ENCODE measurements around the gene LENG8.

LENG8 gene

DNA sequence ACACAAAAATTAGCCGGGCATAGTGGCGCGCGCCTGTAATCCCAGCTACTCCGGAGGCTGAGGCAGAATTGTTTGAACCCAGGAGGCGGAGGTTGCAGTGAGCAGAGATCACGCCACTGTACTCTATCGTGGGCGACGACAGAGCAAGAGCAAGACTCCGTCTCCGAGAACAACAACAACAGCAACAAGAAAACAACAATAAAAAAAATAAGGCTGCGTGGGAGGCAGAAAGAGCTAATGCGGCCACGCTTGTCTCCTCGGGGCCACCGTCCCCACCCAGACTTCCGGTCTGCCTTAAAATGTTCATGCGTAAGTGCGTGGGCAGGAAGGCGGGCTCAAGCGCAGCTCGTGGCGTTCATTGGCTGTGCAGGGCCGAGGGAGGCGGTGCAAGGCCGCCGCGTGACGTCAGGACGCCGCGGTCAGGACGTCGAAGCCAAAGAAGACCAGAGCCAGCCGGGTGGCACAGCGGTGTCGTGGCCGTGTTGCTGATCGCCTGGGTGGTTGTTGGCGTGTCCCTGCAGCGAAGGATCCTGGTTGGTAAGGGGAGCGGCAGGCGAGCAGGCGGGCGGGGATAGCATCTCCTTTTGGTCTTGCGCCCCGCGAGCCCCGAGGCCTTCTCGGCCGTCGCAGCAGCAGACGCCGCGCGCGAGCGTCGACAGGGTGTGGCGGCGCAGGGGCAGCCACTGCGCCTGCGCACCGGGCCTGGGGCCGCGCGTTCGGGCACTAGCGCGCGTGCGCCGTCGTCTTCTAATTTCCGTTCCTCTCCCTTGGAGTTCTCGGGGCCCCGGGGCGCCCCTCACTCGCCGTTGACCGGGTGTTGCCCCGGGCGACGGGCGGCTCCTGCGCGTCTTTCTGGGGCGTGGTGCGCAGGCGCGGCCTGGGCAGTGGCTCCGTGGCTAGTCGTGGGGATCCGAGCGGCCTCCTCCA, at the start of gene LENG8:
Gene LENG8 (plus strand): TSS at position 426 of the 927 bp plus-strand sequence. CDS start 2,146 bp downstream, outside the sequence.
- peak; percentile 96 to 97 for DNase-seq

DNA sequence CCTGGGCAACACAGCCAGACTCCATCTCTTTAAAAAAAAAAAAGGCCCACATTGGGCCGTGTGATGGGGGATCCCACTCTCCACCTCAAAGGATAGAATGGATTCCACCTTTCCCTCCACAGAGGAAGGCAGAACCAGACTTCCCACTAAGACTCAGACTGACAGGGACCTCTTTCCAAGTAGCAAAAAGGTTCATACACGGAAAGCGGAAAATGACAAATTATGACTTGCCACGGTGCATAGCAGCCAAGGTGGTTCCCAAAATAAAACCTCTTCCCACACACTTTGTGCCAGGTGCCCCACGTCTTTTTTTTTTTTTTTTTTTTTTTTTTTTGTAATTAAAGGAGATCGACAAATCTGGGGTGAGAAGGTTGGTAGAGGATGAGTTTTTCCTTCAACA, 48.1 kb upstream of the LENG8 start:
- no peak for DNase-seq

DNA sequence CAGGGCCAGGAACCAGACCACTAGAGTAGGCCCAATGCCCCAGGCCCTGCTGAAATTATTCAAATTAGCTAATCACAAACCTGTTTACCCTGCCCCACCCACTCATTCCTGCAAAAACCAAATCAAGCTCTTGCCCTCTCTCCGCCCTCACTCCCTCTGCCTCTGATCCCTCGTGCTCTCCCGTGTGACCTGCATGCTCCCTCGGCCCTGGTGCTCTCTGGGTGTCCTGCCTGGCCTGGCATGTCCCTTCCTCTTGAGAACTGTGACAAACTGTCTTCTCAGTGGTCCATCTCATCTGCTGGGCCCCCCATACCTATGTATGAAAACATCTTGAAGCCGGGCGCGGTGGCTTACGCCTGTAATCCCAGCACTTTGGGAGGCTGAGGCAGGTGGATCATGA, 45.9 kb upstream of the LENG8 start:
- DNase-seq = no peak

DNA sequence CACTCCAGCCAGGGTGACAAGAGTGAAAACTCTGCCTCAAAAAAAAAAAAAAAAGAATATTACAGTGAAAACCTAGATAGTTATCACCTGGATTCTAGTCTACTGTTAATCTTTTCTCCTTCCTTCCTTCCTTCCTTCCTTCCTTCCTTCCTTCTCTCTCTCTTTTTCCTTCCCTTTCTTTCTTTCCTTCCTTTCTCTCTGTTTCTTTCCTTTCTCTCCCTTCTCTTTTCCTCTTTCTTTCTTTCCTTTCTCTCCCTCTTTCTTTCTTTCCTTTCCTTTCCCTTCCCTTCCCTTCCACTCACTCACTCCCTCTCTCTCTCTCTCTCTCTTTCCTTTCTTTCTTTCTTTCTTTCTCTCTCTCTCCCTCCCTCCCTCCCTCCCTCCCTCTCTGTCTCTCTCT, 43.4 kb upstream of the LENG8 start:
- no peak for DNase-seq

DNA sequence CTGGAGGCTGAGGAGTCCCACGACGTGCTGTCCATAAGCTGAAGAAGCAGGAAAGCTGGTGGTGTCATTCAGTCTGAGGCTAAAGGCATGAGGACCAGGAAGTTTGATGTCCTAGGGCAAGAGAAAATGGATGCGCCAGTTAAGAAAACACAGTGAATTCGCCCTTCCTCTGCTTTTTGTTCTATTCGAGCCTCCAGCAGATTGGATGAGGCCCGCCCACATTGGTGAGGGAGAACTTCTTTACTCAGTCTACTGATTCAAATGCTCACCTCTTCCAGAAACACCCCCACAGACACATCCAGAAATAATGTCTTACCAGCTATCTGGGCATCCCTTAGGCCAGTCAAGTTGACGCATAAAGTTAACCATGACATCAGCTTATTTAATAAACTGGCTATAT, 41.2 kb upstream of the LENG8 start:
- no peak for DNase-seq

DNA sequence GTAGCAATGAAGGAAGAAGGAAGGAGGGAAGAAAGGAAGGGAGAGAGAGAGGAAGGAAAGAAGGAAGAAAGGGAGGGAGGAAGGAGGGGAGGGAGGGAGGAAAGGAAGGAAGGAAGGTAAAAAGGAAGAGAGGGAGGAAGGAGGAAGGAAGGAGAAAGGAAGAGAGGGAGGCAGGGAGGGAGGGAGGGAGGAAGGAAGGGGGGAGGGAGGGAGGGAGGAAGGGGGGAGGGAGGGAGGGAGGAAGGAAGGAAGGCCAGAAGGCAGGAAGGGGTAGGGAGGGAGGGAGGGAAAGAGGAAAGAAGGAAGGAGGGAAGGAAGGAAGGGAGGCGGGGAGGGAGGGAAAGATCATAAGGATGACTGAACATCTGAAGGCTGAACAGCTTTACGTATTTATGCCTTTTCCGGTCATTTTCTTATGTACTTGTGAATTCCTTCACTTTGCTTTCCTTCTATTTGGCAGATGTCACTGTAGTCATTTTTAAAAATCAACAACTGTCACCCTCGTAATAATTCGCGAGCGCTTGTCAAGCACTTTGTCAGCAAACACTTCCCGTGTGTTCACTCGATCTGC, 40.5 kb upstream of the LENG8 start:
- DNase-seq = no peak

DNA sequence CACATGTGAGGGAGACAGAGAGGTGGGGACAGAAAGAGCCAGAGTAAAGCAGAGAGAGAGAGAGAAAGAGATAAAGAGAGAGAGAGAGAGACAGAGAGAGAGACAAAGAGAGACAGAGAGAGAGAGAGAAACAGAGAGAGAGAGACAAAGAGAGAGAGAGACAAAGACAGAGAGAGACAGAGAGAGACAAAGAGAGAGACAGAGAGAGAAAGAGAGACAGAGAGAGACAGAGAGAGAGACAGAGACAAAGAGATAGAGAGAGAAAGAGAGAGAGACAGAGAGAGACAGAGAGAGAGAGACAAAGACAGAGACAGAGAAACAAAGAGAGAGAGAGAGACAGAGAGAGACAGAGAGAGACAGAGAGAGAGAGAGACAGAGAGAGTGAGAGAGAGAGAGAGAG, 38.0 kb upstream of the LENG8 start:
- DNase-seq = no peak

DNA sequence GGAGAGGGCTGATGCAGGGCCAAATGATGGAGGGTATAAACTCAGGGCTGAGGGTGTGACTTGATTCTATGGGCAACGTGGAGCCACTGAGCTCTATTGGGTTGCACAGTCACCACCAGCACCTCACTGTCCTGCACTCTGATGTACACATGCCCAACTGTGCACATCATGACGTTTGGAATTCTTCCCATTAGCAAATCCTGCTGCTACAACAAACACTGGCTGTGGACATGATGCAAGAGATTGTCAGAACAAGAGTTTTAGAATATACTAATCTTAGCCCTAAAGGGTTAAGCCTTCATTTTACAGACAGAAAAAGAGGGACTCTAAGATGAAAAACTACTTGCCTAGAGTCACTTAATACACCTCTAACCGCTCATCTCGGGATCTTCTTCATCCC, 36.1 kb upstream of the LENG8 start:
- DNase-seq = no peak

DNA sequence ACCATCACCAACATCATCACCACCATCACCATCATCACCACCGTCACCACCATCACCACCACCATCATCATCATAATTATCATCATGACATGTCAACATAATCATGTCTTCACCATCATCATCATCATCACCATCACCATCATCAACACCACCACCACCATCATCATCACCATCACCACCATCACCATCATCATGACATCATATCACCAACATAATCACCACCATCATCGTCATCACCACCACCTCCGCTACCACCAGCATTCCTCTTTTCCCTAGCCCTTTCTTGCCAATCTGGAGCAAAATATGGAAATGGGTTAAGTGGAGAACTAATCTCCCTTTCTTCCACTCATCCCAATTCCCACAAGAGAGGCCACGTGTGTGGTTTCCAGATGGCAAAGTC, 34.8 kb upstream of the LENG8 start:
- DNase-seq = no peak

DNA sequence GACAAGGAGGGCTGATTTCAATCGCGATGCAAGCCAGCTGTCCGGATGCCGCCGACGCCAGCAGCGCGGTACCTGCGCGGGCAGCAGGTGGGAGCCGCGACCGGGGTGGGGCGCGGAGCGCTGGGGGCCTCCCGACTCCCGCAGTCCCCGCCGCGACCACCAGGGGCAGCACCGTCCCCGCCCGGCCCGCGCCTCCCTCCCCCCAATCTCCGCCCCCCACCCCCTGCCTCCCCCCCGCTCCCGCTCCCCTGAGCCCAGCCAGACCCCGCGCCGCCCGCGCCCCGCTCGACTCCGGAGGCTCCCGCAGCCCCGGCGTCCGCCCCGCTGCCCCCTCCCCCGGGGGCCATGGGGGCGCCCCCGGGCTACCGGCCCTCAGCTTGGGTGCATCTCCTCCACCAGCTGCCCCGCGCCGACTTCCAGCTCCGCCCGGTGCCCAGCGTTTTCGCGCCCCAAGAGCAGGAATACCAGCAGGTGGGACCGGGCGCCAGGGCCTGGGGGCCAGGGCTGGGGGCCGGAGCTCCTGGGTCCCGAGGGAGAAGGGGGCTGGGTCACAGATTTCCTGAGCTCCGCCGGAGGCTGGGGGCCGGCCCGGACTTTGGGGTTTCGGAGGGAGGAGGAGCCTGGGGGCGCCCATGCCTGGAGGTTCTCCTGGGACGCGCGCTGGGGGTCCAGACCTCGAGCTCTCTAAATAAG, 33.6 kb upstream of the LENG8 start, which contains the start of gene TTYH1:
Gene TTYH1 (plus strand): TSS at position 257 of the 693 bp plus-strand sequence. CDS start 89 bp downstream, at position 346.
- no peak for DNase-seq

DNA sequence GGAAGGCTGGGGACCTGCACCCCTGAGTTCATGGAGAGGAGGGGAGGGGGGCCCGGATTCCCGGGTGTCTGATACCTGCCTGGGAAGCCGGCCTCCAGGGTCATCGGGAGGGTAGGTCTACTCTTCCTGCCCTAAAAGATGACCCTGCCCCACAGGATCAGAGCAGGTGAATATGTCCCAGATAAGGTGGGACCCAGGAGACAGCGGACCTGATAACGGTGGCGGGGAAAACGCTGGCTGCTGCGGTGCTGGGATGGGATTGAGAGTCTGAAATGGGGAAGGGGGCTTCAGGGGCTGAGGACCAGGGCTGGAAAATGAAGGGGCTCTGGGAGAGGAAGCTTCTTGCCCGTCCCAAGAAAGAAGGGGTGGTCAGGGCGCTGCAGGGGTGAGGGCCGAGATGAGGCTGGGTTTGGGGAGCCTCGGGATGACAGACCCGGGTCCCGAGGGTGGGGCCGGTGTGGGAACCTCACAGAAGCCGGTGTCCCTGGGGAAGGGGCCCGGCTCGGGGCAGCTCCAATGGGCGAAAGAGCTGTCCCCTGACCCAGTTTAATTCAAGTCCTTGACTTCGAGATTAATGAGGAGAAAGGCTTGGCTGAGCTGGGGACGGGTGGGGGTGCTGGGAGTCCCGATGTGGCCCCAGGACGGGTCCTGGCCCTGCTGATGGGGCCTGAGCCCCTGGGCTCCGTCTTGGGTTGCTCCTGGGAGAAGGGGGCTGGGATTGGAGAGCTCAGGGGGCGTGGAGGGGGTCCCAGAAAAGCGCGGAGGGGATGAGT, 32.9 kb upstream of the LENG8 start:
- no peak for DNase-seq

DNA sequence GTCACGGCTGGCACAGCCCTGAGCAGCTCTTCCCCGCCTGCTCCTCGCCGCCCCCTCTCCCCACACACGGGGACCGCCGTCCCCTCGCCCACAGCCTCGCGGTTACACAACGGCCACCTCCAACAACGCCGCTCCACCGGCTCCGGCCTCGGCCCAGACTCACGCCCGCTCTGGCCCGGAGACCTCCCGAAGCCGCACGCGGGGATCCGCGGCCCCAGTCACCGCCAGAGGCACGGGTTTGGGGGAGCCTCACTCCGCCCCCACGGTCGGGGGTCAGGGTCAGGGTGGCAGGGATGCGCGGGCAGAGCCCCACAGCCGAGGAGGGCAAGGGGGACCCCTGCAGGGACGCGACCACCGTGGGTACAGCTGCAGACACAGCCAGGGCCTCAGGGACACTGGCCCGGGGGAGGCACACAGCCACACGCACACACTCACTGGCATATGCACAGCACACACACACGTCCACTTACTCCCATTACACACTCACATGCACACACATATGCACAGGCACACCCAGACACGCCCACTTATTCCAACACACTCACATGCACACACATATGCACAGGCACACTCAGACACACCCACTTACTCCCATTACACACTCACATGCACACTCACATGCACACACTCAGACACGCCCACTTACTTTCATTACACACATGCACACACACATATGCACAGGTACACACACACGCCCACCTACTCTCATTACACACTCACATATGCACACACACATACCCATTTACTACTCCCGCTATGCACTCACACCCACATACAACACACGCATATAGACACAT, 32.1 kb upstream of the LENG8 start:
- no peak for DNase-seq

DNA sequence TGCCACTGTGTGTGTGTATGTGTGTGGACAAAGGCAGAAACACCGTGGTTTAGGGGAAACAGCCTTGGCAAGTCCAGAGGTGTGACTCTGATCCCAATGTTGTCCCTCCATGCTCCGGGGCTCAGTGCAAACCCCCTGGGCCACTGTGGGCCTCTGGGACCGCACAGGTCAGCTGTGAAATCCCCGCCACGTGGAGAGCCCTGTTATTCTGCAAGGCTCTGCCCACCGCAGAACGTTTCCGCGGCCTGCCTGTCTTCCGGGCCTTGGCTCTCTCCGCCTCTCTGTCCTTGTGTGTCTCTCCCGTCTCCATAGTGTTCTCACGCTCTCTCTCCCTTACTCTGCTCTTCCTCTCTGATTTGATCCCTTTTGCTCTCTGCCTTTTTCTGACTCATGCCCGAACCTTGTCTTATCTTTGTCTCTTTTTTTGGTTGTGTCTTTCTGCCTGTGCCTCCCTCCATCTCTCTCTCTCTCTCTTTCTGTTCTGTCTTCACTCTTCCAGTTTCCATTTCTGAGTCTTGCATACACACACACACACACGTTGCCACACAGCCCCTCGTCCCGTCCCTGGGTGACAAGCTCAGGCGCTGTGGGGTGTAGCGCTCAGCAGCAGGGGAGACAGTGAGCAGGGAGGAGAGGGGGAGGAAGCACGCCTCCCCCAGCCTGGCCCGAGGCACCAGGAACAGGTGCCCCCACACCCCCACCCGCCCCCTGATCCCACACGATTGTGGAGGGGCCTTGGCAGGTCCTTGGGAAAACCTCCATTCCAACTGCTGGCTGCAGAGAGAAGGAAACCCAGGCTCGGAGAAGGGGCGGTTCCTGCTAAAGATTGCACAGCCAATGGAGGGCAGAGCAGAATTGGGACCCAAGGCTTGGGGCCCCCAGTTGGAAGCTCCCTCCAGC, 30.7 kb upstream of the LENG8 start:
- DNase-seq = no peak

DNA sequence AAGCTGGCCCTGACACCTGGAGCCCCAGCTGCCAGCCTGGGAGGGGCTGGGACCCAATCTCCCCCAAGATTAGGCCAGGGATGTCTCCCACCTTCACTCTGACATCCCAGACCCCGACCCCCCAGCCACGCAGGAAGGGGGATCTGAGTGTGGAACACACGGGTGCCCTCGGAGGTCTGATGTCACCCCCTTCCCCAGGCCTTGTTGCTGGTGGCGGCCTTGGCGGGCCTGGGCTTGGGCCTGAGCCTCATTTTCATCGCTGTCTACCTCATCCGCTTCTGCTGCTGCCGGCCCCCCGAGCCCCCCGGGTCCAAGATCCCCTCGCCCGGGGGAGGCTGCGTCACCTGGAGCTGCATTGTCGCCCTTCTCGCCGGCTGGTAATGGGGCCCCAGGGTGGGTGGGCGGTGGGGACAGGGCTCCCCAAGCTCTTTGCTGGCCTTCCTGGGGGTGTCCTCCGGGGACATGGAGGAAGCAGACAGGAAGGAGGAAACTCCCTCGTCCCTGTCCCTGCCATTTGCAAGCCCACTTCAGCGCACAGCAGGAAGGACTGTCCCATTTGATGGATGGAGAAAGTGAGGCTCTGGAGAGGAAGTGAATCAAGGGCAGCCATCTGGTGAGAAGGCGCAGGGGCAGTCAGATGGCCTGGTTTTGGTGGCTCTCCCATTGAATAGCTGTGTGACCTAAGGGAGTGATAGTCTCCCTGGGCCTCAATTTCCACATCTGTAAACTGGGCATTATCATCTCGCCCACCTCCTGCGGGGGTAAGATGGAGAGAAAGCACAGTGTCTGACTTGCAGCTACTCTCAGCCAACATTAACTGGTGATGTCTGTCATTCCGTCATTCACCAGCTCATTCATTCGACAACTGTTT, 29.8 kb upstream of the LENG8 start:
- no peak for DNase-seq

DNA sequence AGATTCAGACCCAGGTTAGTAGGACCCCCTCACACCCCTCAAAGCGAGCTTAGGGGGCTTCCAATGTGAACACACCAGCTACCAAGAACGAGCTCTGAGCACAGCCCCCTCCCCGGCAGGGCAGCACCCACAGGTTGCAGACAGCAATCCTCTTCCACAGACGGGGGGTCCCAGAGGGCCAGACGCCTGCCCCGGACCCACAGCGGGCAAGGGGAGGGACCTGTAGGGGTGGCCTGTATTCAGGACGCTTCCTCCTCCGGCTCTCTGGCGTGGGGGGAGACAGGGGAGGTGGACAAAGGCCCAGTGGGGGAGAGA, 29.0 kb upstream of the LENG8 start:
- no peak for DNase-seq

DNA sequence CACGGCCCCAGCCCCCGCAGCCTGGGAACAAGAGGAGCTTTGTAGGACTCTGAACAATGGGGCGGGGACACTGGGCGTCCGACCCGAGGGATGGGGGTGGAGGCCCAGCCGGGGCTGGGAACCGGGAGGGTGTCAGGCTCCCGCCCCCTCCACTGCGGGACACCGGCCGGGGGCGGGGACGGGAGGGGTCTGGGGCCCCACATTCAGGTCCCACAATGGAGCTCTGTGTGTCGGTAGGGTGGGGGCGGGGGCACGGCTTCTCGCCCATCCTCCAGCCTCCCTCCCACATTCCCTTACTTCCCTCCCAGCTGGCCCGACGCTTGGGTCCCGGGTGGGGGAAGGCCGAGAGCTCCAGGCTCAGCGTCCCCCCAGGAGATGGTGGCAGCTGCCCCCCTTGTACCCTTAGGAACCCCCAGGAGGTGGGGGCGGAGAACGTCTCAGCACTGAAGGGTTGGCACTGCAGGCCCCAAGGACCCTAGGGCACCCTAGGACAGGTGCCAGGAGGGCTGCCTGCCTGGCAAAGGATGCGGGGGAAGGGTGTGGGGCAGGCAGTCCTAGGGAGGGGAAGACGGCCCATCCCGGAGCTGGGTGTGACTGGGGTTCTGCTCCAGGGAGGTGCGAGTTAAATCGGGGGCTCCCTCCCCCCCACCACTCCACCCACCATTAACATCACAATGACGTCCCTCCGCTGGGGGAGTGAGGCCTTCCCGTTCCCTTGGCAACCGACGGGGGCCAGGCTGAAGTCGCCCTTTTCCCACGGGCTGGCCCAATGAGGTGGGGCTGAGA, 28.4 kb upstream of the LENG8 start:
- no peak for DNase-seq

DNA sequence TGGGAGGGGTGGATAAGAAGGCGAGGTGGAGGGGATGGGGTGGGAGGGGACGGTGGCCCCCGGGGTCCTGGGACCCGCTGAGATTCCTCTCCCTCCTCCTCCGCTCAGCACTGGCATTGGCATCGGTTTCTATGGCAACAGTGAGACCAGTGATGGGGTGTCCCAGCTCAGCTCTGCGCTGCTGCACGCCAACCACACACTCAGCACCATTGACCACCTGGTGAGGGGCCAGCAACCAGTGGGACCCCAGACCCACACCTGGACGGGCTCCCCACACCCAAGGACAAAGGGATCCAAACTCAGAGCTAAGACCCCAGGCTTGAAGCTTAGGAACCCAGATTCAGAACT, 27.9 kb upstream of the LENG8 start:
- no peak for DNase-seq

DNA sequence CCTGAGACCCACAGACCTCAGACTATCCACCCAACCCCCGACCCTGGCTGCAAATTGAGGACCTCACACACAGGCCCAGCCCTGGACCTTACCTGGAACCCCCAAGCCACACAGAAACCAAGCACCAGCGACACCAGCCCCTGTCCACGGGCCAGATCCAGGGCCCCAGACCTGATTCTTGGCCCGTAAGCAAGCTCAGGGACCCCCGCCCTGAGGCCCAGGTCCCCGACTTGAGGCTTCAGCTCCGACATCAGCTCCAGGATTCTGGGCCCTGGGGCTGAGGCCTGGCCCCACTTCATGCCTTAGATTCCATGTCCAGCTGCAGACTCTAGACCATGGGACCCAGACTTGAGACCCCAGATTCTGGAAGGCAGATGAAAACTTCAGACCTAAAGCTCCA, 27.5 kb upstream of the LENG8 start:
- no peak for DNase-seq

DNA sequence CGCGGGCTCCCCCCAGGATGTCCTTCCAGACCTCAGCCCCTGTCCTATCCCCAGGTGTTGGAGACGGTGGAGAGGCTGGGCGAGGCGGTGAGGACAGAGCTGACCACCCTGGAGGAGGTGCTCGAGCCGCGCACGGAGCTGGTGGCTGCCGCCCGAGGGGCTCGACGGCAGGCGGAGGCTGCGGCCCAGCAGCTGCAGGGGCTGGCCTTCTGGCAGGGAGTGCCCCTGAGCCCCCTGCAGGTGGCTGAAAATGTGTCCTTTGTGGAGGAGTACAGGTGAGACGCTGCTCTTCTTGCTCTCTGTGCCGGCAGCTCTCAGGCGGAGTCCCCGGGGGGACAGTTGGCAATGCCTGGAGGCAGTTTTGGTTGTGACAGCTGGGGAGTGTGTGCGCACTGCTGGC, 26.9 kb upstream of the LENG8 start:
- DNase-seq = no peak

DNA sequence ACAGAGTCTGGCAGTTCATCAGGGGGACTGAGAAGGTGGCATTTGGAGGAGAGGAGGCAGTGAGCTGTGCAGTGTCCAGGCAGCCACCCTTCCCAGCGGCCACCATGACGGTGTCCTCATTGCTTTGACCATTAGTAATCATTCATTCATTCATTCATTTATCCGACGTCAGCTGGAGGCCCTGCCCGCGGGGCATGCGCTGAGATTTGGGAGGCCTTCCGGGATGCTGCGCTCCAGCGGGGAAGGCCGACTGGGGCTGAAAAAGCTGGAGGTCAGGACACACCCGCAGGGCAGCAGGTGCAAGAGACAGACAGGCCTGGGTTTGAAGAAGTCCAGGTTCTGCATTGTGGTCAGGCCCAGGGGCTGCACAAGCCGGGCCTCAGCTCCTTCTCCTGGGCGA, 24.8 kb upstream of the LENG8 start:
- no peak for DNase-seq

Data from activated CD4-positive, alpha-beta T cell treated with anti-CD3 and anti-CD28 coated beads for 4 hours (primary cell).